ENCODE data around the gene CHDH.

Gene CHDH

DNA sequence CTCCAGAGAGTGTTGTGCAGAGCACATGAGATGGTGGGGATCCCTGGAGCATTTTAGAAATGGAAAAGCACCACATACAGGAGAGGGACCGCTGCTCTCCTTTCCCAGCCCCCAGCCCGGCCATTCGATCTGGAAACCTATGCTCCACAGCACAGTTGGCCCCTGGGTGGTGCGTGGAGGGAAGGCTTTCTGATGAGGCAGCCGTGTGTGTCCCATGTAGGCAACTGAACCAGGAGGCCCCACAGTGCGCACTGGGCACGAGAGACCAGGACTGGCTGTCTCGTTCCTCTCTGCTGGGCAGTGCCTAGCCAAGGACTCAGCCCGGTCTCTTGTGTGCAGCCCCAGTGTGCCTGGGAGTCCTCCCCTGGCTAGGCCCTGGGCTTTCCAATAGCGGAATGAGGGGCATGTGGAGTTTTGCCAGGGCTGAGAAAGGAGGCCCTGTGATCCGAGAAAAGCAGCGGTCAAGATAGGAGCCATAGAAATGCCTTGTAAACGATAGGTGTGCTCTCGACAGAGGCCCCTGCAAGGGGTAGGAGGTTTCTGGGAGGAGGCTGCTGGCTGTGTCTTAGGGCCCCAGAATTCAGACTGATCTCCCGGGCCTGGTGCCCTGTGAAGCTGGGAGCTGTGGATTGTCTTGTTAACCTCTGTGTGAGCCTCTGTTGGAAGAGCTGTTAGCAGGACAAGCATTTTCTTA is 39.0 kb downstream of the CHDH start:
- DNase-seq, result no peak

DNA sequence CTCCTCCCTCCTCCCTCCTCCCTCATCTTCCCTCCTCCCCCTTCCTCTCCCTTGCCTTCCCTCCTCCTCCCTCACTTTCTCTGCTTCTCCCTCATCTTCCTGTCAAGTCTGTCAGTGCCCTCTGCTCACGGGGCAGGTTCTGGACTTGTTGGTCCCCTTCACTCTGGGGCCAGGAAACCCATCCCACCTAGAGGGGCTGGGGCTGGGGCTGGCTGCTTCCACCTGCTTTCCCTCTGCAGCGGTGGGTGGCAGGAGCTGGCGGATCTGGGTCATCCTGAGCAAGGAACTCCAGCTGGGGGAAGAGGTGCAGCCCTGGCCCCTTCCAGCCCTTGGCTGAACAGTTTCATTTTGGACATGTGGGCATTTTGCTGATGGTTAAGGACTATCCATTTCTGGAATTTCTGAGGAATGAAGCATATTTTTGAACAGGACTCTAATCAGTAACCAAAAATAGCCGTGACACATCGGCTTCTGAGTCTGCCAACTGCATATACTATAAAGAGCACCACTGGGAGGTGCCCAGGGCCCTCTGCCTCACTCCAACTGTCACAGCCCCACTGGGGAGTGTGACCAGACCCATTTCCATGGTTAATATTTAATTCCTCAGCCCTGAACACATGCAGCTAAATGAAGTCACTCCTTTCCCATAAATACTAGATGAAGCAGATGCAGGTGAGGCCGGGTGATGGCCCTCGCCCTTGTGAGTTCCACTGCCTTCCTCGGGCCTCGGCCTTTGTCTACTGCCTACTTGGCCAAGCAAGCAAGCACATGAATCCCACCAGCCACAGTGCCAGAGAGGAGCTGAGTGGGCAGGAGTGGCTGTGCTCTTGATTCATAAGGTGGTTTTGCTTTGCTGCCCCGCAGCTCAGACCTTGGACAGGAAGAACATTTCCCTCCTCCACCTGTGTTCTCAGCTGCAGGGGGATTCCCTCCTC is 39.8 kb downstream of the CHDH start:
- DNase-seq, result no peak

DNA sequence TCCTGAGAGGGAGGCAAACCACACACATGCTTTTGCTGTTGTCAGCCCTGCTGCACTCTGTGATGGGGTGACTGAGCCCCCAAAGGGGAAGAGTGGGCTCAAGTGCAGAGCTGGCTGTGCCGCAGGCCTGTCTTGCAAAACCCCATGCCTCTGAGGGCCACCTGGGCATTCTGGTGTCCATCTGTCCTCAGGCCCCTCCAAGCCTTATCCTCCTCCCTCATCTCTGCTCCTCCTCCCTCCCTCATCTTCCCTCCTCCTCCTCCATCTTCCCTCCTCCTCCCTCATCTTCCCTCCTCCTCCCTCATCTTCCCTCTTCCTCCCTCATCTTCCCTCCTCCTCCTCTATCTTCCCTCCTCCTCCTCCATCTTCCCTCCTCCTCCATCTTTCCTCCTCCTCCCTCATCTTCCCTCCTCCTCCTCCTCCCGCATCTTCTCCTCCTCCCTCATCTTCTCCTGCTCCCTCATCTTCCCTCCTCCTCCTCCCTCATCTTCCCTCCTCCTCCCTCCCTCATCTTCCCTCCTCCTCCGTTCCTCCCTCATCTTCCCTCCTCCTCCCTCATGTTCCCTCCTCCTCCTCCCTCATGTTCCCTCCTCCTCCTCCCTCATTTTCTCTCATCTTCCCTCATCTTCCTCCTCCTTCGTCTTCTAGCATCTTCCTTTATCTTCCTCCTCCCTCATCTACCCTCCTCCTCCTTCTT is 40.6 kb downstream of the CHDH start:
- no peak for DNase-seq

DNA sequence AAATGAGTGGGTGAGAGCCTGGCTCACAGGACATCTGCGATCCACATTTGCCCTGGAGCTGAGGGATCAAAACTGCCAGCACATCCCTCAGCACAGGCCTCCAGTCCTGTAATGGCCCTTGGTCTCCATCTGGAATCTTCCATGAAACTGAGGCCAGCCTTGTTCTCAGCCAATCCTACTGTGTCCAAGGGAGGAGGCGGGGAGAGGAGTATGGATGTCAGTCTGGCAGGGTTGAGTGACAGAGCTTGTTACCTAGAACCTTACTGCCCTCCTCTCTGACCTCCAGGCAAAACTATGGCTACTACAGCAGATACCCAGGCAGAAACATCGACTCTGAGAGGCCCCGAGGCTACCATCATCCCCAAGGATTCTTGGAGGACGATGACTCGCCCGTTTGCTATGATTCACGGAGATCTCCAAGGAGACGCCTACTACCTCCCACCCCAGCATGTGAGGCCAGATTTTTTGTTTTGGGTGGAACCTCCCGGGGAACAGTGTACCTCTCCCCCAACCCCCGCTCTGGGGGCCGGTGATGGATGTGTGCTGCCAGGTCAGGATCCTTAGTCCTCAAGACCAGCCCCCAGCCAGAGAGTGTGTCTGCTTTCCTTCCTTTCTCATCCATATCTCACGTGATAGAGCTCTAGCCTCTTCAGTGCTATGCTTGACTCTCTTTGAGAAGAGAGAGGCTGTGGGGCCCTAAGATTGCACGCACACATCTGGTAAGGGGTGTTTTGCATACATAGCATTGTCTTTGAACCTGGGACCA is 41.3 kb downstream of the CHDH start:
- DNase-seq, result no peak

DNA sequence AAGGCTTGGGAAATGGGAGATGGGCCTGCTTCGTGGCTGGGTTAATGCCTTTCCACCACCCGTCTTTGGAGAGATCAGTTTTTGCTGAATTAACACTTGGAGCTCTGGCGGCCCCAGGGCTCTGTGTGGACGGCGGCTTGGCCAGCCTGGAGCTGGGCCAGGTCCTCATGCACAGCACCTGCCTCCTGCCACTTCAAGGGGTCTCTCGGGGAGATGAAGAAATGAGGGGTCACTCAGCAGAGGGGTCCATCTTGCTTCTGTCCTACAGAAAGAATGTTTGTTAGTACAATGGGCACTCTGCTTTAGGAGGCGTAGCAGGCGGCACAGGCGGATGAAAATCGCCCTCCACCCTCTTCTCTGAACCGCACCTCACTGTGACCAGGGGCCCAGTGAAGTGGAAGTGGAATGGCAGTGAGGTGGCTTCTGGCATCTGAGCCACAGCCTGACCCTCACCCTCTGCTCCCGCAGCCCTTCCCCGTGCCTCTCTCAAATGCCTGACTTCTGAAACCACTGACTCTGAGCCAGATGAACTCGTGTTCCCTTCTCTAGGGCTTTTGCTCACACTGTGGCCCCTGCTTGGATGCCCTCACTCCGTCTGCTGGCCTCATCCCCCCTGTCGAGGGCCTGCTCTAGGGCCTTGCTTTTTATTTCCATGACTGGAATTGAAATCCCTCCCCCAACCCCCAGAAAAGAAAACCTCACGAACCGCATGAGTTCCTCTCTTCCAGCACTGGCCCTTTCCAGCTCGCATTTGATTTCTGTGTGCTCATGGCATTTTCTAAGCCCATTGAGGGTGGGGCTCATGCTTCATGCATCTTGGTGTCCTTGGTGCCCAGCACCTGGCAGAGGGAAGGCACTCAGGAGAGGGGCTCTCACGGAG is 42.2 kb downstream of the CHDH start:
- DNase-seq, result no peak

DNA sequence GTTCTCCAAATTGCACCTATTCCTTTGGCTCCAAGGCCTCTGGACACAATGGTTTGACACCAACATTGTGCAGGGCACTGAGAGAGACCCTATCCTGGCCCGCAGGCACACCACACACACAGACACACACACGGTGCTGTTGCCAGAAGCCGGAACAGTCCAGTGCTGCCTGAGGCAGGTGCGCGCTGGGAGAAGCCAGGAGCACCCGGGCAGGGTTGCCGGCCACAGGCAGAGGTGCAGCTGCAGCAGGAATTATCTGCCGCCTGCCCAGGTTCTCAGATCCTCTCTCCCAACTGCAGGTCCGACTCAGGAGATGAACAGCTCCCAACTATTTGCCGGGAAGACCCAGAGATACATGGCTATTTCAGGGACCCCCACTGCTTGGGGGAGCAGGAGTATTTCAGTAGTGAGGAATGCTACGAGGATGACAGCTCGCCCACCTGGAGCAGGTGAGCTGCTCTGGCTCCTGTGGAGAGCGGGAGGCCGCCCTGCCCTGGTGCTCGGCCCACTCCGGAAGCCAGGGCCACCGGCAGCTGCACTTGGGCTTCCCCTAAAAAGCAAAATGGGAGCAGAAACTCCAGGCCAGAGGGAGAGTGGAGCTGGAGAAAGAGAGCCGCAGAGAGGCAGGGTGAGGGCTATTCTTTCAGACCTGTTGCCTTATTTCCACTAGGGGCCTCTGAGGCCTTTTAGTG is 42.9 kb downstream of the CHDH start:
- no peak for DNase-seq

DNA sequence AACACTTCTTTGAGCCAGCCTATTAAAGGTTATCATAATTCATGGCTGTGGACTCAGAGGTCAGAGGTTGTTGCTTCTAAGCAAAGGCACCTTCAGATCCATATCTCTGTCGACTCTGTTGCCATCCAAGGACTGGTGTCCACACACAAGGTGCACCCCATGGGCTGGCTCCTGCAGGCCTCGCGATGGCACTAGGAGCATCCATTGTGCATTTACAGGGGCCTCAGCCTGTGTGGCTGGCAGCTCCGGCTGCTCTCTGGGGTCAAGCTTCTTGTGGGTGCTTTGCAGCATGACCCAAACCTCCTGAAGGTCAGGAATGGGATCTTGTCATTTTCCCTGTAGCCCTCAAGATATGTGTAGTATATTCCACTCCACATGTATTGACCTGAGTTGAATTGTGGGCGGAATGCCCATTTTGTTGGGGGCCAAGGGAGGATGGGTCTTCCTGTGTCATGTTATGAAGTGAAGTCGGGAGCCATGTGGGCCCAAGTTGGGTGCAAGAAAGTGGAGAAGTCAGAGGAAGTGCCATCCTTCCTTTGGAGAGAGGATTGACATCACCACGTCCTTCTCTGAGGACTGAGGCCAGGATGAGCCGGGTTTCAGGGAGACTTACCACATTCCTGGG is 43.9 kb downstream of the CHDH start:
- DNase-seq, result no peak

DNA sequence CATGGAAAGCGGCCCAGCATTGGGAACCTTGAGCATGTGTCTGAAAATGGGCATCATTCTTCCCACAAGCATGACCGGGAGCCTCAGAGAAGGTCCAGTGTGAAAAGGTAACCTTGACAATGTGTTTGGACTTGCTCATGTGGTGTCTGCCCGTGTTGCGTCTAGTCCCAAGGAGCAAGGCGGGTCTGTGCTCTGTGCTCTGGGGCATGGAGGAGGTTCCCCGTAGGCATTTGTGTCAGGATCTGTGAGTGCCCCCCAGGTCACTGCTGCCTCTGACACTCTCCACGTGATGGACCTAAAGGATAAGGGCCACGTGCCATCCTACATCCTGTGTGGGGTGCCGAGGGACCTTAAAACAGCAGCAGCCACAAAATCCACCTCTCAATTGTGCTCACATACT is 44.9 kb downstream of the CHDH start:
- no peak for DNase-seq

DNA sequence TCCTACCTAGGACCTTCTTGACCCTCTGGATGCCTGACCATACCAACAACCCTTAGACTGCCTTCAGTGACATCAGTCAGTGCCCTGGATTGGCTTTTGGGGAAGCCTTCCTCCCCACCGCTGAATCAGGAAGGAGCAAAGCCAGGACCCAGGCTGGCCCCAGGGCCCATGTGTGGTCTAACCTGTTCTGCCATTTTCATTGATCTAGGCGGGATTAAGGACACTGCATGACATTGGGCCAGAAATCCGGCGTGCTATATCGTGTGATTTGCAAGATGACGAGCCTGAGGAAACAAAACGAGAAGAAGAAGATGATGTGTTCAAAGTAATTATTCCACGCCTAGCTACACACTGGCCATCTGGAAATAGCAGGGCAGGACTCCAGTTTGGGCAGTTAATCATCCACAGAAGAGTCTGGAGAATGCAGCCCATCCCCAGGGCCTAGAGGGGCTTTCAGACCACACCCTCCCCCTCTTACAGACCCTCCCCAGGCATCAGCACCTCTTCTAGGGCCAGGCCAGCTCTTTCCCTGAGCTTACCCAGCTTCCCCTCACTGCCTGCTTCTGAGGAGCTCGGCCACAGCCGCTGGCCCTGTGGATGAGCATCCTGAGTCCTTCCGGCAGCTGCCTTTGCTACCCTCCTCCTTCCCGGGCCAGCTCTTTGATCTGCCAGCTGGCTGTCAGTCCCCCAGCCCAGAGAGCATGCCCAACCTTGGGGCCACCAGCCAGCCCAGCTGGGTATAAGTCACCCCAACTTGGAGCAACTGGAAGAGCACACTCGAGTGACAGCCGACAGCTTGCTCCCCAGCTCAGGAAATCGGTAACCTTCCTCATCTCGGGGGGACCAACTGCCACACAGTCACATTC is 45.9 kb downstream of the CHDH start:
- no peak for DNase-seq

DNA sequence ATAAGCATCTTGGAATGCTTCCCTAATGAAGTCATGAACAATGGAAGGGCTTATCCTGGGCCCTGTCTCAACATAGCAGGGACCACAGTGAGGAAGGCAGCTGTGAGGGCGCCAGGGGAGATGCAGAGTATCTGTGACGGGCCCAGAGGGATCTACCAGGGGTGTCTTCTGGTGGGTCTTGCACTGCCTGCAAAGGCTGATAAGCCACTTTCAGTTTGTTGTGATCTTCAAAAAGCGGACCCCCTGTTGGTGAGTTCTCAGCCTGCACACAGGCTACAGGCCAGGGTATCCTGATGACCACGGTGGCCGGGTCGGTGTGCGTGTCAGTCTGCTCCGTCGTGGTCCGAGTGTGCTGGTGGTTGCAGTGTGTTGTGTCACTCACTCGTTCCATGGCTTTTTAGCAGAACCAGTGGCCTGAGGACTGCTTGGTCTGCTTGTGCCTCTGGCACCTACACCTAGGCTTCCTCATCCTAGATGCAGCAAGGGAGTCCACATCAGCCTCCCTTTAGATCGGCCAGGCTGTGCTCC is 46.8 kb downstream of the CHDH start:
- no peak for DNase-seq

DNA sequence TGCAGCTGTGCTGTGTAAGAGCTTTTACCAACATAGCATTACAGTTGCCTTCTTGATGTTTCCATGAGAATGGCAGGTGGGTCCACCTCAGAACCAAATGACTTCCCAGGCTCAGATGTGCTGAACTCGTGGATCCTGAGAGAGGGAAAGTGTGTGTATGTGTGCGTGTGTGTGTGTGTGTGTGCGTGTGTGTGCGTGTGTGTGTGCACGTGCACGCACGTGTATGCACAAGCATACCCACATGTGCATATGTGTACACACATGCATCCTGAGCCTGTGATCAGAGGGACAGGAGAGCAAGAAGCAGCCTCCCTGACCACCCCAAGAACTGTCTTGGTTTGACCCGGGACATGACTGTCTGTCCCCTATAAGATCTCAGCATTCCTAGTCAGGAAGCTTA is 48.1 kb downstream of the CHDH start:
- DNase-seq, result no peak

DNA sequence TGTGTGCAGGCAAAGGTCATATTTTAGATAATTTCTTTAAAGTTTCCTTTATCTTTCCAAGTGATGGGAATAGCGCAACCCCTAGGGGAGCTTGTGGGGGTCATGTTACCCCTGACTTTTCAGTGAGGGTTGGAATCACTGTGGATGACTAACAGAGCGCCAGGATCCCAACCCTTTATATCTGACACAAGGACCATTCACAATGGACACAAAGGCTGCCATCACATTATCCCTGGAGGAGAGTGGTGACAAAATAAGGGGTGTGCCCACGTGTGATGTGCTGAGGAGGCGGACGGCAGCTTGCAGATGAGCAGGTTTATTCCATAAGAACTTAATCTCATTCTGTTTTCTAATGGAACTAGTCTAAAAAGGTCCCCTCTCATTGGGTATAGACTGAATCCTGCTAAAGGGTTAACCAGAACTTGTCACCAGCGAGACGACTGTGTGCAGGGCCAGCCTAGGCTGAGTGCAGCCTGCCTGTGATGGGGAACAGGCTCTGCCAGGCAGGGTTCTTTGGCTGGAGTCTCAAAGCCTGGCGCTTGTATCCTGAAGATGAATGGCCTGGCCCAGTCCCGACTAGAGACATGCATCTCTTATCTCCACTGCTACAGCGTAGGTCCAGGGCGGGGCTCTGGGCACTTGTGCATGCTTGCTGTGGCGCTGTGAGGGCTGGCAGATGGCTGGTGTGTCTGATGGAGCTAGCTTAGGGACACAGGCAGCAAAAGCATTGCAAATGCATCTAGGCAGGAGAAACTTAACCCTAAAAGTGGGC is 50.2 kb downstream of the CHDH start:
- DNase-seq, result no peak

DNA sequence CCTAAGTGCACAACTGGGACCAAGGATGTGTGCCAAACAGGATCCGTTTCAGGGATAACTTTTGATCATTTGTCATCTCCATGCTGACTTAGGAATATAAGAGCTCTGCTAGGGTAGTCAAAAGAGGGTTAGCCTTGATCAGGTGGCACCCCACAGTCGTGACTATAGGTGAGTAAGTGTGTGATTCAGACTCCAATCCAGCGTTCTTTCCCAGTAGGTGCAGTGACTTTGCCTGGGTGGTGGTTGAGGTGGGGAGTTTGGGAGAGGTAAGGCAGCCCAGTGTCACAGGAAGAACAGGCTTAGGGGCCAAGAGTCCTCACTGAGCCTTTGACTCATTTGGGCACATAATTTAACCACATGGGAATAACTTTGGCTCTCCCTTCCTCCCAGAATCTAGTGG is 51.0 kb downstream of the CHDH start:
- no peak for DNase-seq

DNA sequence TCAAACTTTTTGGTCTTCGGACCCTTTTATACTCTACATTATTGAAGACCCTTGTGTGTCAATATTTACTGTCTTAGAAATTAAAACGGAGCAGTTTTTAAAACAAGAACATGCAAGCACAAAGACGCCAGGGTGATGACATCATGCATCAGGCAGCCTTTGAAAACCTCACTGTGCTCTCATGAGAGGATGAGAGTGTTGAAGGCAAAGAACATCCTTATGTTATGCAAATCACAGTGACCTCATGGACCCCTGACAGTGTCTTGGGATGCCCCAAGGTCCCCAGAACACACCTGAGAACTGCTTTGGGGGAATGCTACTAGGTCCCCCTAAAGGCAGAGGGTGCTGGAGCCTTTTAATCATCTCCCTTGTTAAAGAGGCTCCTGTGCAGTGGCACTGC is 51.6 kb downstream of the CHDH start:
- no peak for DNase-seq

DNA sequence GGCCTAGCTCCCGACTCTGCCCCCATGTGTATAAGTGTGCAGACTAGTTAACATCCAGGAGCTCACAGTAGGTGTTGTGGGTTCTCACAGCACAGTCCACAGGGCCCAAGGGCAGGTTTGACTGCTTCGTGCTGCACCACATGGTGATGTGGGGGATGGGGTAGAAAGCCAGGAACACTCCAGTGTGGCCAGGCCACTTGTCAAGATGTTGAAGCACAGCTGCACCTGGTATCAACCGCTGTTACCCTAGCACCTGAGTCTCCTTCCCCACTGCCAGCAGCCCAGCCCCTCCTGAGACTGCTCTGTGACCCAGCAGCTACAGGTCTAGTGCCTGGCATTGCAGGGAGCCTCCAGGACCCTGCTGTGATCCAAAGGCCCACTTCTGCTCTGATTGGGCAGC is 53.4 kb downstream of the CHDH start:
- no peak for DNase-seq

DNA sequence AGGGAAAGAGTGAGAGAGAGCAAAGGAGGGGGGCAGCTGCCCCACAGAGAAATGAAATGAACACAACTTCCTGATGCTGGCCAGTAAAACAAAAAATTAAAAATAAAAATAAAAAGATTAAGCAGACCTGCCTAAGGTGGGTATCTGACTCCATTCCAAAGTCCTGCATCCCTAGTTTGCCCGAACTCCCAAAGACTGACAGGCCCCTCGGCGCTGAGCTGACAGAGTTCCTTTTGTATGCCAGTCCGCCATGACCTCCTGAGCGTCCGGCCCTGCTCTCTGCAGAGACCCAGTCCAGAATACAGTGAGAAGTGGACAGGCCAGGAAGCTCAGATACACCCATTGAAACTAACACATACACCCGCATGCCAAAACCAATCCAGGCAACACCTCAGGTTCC is 54.9 kb downstream of the CHDH start:
- no peak for DNase-seq

DNA sequence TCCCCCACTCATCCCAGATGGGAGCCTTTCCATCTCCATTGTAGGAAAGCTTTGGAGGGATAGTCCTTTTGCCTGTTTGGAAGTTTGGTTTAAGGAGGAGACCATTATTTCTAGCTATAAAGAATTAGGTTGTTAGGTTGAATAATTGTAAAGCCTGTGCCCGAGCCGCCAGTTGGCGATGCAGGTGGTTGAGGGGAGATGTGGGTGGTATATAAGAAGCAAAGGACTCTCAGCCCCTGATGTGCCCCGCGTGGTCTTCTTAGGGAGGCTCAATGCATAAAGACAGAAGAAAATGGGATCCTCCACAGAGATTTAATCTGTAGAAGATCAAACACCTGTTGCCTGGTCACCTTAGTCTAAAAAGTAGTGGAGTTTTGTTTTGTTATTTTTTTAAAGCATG is 55.7 kb downstream of the CHDH start:
- DNase-seq, result no peak

DNA sequence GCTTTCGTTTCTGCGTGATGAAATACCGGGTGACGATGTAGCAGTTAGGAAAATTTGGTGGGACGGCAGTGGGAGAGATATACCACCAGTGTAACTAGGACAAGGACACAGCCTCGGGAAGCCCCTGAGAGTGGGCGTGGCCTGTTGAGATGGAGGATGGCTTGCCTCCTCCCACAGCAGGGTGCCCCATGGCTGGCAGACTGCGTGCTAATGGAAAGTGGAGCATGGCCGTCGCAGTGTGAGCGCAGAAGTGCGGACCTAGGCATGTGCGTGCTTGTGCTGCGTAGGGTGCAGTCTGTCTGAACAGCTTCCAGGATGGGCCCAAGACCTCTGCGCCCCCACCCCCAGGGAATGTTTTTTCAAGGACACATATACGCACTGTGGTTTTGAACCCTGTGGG is 56.8 kb downstream of the CHDH start:
- DNase-seq, result no peak

DNA sequence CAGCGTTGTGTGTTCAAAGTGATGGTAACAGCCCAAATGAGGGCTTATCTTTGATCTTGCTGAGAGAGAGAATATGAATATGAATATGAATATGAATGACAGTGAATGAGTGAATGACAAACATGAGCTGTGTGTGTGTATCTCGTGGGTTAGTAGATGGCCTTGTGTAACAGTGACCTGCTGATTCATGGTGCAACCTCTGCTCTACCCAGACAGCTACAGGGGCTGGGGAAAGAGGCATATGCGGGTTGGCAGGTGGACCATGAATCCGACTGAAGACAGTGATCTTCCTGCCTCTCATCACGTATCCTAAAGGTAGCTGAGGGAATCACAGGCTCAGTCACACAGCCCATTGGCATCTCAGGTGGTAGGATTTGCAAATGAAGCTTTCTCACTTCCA is 58.2 kb downstream of the CHDH start:
- no peak for DNase-seq
